ENCODE results near the gene COMT. TPM values are rescaled to one million over a fixed set of nuclear protein-coding genes. Genes with fewer than 3 reads are reported as not detected.

COMT gene
- total RNA-seq, 1 donor from 2014 or later: 140 TPM

GRCh38 chr22:19993926-19994325 lies 52.4 kb downstream of the COMT start:
- DNase-seq (ENCODE audit: low spot score): no peak

DNA sequence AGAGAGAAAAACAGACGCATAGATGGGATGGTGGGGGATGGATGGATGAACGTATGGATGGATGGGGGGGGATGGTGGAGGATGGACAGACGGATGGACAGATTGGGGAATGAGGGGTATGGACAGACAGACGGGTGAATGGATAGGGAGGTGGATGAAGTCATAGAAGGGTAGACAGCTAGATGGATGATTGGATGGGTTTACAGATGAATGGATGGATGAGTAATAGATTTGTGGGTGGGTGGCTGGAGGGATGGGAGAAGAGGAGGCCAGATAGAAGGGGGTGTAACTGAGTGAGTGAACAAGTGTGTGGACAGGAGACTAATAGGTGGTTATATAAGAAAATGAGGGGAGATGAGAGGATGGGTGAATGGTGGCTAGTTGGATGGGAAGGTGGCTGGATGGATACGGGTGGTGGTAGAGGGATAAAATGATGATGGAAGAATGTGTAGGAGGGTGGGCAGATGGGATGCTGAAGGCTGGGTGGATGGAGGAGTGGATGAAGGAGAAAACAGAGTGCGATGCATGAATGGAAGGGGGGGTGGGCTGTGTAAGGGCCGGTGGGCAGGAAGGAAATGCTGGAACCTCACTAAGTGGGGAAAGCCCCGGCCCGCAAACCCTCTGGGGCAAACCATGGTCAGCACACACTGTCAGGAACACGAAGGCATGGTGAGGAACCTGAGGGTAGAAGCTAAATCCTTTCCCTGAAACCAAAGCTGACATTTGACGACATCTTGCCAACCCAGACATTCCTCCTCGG lies 53.5 kb downstream of the COMT start:
- DNase-seq (ENCODE audit: low spot score): no peak

DNA sequence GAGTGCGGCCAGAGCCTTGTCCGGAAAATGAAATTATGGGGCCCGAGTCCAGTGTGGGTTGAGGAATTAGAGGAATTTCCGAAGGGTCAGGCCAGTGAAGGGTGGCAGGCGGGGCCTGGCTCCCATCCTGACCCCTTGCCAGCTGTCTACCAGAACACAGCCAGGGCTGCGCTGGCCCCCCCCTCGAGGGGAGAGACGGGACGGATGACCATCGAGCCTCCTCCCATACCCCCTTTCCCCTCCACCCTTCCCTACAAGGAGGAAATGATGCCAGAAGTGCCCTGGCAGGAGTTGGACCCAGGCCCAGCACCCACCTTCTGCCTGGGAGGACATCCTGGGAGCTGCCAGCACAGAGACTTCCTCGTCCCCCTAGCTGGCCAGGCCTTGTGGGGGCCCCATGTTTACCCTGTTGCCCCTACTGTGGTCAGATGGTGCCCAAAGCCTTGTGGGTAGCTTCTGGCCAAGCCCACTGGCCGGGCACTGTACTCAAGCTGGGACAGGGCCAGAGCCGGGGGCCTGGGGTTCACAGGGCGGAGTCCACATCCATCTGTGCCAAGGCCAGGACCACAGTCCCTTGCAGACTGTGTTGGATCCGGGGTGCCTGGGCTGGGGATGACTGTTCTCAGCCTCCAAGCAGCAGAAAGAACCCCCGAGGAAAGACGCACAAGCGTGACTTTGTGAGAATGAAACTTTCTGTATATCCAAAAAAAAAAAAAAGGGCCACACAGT lies 54.2 kb downstream of the COMT start:
- DNase-seq (ENCODE audit: low spot score): peak; percentile 58

DNA sequence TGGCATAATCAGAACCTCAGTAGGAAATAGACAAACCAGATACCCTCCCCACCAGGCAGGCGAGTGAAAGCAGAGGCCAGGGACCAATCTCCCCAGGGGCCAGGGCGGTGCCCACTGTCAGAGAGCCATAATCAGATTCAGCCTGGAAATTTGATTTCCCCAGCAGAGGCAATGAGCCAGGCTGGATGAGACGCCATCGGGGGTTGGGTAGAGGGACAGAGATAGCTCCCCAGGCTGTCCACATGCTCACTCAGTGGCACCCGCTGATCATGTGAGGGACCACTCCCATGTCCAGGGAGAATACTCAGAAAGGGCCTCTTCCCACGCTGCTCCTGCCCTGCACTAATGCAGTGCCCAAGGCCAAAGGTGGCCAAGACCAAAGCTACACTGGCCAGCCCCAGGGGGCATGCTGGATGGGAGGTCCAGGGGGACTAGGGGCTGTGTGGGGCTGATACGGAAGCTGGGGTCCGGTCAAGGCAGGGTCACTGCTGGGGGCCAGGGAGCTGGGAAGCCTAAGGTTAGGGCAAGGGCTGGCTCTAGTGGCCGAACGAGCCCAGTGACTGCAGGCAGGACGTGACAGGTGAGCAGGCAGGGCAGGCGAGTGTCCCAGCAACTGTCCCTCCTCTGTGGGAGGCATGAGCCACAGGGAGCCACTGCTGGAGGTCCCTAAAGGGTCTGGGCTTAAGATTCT lies 55.3 kb downstream of the COMT start:
- no peak for DNase-seq (ENCODE audit: low spot score)

- DNase-seq (ENCODE audit: low spot score): no peak
Observed at GRCh38 chr22:19997561-19998231, 56.1 kb downstream of the COMT start.

GRCh38 chr22:19998232-19998951 lies 56.8 kb downstream of the COMT start:
- DNase-seq (ENCODE audit: low spot score): no peak

DNA sequence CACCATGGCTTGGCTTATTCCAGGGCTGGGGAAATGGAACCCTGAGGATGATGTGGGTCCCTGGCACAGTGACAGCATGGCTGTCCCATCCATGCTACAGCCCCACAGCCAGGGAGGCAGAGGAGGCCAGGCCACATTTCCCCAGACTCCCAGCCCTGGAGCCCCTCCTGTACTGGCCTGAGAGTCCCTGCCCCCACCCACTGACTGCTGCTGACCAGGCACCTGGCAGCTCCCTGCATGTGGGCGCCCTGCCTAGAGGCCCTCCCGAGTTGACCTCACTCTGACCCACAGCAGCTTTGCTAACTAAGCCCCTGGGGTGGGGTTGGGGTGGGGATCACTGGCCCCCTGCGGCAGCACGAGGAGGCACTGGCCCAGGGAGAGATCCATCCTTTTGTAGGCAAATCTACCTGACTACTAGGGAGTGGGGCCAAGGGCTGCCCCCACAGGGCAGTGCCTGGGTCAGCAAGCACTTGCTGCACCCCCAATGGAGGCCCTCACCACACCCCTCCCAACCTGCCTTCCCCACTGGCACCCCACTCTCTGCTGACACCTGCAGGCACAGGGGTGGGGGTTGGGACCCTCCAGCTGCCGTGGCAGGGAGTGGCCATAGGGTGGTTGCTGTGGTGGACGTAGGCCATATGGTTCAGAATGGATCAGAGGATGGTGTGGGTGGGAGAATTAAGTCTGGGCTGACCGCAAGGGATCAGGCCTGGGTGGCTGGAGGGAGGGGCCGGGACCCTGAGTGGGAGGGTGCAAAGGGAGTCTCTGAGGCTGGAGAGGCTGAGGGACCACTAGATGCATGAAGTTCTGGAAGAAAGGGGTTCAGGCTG lies 57.6 kb downstream of the COMT start:
- DNase-seq (ENCODE audit: low spot score): no peak

DNA sequence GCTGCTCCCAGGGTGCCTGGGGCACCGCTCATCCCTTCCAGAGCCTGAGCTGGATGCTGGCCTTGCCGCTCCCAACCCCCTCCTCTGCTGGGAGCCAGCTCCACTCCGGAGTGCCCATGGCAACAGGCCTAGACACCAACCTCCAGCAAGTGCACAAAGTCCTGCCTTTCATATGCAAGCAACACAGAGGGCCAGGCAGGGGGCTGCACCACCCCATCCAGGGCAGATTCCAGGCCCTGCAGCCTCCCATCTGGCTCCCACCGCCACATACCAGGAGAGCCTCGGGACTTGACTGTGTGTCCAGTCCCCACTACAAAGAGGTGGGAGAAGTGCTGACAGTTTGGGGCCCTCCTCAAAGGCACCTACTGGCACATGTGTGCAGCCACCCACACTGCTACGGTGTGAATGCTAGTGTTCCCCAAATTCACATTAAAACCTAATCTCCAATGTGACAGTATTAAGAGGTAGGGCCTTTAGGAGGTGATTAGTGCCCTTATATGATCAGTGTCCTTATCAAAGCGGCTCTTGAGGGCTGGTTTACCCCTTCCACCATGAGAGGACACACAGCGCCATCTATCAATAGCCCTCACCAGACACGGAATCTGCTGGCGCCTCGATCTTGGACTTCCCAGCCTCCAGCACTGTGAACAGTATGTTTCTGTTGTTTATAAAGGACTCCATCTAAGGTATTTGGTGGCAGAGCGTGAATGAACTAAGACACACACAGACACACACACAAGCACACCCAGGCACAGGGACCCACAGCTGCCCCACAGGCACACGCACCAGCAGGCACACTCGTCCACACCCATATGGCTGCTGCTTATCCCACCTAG lies 58.9 kb downstream of the COMT start:
- no peak for DNase-seq (ENCODE audit: low spot score)

DNA sequence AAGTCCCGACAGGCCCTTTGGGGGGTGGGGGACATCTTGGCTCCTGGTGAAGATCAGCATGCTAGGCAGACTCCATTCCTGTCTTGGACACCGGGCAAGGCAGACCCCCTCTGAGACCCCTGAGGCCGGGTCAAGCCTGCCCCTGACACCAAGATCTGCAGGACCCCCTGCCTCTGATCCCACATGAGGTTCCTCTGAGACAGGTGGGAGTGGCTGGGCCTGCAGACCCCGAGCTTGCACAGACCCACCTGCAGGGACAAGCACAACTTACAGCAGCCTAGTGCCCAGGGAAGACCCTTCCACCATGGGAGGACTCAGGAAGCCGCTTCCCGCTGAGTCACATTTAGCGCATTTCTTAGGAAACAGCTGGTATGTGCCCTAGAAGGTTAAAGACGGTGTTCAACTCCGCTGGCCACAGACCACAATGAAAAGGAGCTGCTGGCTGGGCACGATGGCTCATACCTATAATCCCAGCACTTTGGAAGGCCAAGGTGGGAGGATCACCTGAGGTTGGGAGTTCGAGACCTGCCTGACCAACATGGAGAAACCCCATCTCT lies 59.6 kb downstream of the COMT start:
- no peak for DNase-seq (ENCODE audit: low spot score)

GRCh38 chr22:20002128-20002527 lies 60.6 kb downstream of the COMT start:
- peak; percentile 56 for DNase-seq (ENCODE audit: low spot score)

DNA sequence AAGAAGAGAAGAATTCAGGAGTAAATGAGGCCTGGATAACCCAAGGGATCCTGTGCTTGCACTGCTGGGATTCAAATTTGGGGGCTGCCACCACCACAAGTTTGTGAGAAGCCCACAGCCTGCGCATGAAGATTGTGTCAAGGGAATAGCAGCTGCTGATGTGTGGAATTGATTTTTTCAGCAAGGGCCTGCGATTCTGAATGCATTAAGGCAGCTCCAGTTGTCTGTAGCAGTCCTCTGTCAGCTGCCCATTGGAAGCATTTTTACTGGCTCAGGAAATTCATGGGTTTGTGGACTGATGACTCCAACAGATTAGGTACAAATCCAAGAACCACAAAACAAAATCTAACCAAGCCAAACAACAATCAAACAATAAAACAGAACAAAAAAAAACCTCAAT lies 61.1 kb downstream of the COMT start:
- DNase-seq (ENCODE audit: low spot score): no peak

- DNase-seq (ENCODE audit: low spot score): no peak
Observed at GRCh38 chr22:20003304-20003703, 61.7 kb downstream of the COMT start.

GRCh38 chr22:20004464-20004863 lies 62.9 kb downstream of the COMT start:
- no peak for DNase-seq (ENCODE audit: low spot score)

GRCh38 chr22:20008221-20008995 lies 66.8 kb downstream of the COMT start:
- no peak for DNase-seq (ENCODE audit: low spot score)

- no peak for DNase-seq (ENCODE audit: low spot score)
Observed at GRCh38 chr22:20009018-20009491, 67.5 kb downstream of the COMT start.

DNA sequence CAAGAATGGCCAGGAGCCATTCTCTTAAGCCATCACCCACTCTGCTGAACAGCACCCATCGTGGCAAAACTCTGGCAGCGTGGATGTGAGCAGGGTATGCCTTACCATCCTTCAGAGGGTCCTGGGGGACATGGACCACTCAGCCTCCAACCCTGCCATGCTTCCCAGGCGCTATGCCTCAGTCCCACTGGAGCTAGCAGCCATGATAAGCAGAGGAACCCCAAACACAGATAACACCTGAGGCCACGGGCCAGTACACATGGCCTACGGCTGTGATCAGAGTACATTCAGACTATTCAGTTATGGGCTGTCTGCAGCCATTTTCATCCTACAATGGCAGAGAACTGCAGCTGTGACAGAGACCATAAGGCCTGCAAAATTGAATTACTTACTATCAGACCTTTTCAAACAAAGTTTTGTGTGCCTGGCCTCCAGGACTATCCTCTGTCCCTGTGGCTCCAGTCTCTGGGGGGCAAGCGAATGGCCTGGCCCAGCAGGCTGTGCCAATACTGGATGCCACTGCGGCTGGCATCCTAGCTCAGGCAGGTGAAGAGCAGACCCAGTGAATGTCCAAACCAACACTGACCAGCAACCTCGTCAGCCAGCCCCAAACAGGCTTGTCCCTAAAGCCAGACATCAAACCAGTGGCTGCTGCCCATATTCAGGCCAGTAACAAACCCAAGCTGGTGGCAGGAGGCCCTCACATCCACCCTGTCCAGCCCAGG lies 68.2 kb downstream of the COMT start:
- no peak for DNase-seq (ENCODE audit: low spot score)

DNA sequence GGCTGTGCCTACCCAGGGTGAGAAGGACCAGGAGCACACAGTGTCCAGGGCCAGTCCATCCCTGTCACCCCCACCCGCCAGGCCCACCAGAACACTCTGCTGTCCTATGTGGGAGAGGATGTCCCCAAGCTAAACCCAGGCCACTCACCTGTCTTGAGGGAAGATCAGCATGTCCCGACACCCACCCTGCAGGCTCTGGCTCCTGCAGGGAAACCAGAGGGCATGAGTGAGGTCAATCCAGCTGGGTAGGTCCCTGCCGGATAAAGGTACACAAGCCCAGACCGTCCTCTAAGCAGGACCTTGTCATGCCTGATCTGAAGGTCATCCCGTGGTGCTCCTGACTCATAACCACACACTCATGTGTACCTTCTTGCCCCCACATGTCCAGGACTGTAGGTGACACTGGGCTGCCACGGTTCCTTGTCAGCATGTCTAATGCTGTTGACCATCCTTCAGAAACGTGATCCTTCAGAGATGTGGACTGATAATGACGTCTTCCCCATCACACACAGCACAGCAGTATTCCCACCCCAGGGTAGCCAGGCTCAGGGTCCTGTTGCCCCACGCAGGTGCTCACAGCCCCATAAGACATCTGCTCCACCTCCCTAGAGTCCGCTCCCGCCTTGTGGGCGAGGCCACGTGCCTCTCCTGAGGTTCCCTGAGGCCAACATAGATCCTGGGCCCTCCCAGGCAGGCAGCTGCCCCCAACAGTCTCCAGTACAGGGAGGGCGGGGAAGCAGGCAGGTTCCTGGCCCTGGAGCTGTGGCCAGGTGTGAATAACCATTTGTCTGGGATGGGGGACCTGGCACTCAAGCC lies 68.9 kb downstream of the COMT start:
- DNase-seq (ENCODE audit: low spot score): no peak
